Measurements from ENCODE around the gene ZNF580.

DNA sequence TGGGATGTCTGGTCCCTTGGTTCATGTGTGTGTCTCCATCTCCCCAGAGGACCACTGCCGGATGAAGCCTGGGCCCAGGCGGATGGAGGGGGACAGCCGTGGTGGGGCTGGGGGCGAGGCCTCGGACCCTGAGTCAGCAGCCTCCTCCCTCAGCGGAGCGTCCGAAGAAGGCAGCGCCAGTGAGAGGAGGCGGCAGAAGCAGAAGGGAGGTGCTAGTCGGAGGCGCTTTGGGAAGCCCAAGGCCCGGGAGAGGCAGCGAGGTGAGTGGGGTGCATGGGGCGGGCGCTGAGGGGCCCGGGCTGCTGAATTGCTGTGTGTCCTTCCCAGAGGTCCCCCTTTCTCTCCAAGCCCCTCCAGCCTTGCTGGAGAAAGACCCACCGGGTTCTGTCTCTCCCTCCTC lies 10.4 kb downstream of the ZNF580 start:
- TF ChIP-seq, protein P1, sequence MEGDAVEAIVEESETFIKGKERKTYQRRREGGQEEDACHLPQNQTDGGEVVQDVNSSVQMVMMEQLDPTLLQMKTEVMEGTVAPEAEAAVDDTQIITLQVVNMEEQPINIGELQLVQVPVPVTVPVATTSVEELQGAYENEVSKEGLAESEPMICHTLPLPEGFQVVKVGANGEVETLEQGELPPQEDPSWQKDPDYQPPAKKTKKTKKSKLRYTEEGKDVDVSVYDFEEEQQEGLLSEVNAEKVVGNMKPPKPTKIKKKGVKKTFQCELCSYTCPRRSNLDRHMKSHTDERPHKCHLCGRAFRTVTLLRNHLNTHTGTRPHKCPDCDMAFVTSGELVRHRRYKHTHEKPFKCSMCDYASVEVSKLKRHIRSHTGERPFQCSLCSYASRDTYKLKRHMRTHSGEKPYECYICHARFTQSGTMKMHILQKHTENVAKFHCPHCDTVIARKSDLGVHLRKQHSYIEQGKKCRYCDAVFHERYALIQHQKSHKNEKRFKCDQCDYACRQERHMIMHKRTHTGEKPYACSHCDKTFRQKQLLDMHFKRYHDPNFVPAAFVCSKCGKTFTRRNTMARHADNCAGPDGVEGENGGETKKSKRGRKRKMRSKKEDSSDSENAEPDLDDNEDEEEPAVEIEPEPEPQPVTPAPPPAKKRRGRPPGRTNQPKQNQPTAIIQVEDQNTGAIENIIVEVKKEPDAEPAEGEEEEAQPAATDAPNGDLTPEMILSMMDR (IDR thresholded peaks at IDR 0.05; ENCODE audit: low read length) = no peak
- no peak for TF ChIP-seq EZH2 (IDR thresholded peaks at IDR 0.05; ENCODE audit: borderline replicate concordance, low read length)
